Measurements from ENCODE around the gene OTOGL.

DNA sequence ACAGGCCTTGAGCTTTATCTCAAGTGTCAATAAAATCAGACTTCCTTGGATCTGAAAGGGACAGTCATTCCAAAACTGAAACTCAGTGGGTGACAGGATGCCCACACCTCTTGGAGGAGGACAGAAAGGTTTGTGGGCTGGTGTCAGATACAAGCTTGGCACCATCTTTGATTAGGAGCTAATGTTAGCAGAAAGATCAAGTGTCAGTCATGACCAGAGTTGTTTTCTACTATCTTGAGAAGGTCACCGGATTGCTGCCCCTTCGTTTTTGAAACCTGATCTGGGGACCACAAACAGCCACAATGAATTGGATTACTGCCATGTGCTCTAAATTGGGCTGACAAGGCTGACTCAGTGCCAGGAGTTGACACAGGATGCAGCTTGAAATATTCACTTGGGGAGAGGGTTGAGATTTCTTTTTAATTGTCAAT is 88.3 kb downstream of the OTOGL start:
- TF ChIP-seq, protein P1, sequence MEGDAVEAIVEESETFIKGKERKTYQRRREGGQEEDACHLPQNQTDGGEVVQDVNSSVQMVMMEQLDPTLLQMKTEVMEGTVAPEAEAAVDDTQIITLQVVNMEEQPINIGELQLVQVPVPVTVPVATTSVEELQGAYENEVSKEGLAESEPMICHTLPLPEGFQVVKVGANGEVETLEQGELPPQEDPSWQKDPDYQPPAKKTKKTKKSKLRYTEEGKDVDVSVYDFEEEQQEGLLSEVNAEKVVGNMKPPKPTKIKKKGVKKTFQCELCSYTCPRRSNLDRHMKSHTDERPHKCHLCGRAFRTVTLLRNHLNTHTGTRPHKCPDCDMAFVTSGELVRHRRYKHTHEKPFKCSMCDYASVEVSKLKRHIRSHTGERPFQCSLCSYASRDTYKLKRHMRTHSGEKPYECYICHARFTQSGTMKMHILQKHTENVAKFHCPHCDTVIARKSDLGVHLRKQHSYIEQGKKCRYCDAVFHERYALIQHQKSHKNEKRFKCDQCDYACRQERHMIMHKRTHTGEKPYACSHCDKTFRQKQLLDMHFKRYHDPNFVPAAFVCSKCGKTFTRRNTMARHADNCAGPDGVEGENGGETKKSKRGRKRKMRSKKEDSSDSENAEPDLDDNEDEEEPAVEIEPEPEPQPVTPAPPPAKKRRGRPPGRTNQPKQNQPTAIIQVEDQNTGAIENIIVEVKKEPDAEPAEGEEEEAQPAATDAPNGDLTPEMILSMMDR (IDR thresholded peaks at IDR 0.05), result no peak
- no peak for TF ChIP-seq EP300 (IDR thresholded peaks at IDR 0.05)

All from ovary (tissue), 3 donors.